ENCODE data around the gene ATP1A4. TPM values are rescaled to one million over a fixed set of nuclear protein-coding genes. Genes with fewer than 3 reads are reported as not detected.

Gene ATP1A4
- total RNA-seq, 1 donor from 2014 or later: not detected

DNA sequence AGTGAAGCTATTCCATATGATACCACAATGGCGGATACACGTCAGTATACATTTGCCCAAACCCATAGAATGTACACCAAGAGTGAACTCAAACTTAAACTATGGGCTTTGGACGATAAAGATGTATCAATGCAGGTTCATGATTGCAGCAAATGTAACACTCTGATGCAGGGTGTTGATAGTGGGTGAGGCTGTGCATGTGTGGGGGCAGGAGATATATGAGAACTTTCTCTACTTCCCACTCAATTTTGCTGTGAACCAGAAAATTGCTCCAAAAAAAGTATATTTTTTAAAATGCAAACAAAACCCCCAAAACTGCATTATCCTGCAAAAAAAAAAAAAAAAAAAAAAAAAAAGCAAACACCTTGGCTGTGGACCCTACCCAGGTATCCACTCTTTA is 32.5 kb upstream of the ATP1A4 start:
- H3K36me3 Mint-ChIP-seq (ENCODE audit: low read depth): no peaks in the 10 kb centered on the region
- peaks cover 16% of the 10 kb centered on the region for H3K27me3 Mint-ChIP-seq (ENCODE audit: low read depth)
- H3K27ac Mint-ChIP-seq (ENCODE audit: unreplicated experiment): no peak overlapping the region
- TF ChIP-seq, protein P1, sequence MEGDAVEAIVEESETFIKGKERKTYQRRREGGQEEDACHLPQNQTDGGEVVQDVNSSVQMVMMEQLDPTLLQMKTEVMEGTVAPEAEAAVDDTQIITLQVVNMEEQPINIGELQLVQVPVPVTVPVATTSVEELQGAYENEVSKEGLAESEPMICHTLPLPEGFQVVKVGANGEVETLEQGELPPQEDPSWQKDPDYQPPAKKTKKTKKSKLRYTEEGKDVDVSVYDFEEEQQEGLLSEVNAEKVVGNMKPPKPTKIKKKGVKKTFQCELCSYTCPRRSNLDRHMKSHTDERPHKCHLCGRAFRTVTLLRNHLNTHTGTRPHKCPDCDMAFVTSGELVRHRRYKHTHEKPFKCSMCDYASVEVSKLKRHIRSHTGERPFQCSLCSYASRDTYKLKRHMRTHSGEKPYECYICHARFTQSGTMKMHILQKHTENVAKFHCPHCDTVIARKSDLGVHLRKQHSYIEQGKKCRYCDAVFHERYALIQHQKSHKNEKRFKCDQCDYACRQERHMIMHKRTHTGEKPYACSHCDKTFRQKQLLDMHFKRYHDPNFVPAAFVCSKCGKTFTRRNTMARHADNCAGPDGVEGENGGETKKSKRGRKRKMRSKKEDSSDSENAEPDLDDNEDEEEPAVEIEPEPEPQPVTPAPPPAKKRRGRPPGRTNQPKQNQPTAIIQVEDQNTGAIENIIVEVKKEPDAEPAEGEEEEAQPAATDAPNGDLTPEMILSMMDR (IDR thresholded peaks at IDR 0.05): no peak
- H3K4me3 Mint-ChIP-seq (ENCODE audit: unreplicated experiment): no peak overlapping the region
- DNase-seq (ENCODE audit: low spot score): no peak
- peaks cover 35% of the 10 kb centered on the region for H3K4me1 Mint-ChIP-seq (ENCODE audit: low read depth)
- H3K9me3 Mint-ChIP-seq (ENCODE audit: low read depth): no peaks in the 10 kb centered on the region

DNA sequence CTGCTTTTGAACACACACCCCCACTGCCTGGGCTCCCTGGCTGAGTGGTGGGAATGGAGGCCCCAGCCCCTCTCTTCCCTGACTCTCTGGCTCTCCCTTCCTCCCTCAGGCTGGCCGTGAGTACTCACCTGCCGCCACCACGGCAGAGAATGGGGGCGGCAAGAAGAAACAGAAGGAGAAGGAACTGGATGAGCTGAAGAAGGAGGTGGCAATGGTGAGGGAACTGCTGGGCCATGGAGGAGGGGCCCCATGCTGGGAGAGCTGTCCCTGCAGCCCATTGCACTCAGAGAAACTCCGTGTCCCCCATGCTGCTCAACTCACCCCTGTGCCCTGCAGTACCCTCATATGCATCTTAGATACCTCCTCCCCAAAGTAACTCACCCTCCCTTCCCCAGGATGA is 30.6 kb upstream of the ATP1A4 start:
- no peaks in the 10 kb centered on the region for H3K36me3 Mint-ChIP-seq (ENCODE audit: low read depth)
- H3K4me3 Mint-ChIP-seq (ENCODE audit: unreplicated experiment): no peak overlapping the region
- peaks cover 40% of the 10 kb centered on the region for H3K4me1 Mint-ChIP-seq (ENCODE audit: low read depth)
- TF ChIP-seq, protein P1 (IDR thresholded peaks at IDR 0.05): no peak
- H3K27me3 Mint-ChIP-seq (ENCODE audit: low read depth): peaks cover 9% of the 10 kb centered on the region
- DNase-seq (ENCODE audit: low spot score): no peak
- no peak overlapping the region for H3K27ac Mint-ChIP-seq (ENCODE audit: unreplicated experiment)
- H3K9me3 Mint-ChIP-seq (ENCODE audit: low read depth): no peaks in the 10 kb centered on the region

DNA sequence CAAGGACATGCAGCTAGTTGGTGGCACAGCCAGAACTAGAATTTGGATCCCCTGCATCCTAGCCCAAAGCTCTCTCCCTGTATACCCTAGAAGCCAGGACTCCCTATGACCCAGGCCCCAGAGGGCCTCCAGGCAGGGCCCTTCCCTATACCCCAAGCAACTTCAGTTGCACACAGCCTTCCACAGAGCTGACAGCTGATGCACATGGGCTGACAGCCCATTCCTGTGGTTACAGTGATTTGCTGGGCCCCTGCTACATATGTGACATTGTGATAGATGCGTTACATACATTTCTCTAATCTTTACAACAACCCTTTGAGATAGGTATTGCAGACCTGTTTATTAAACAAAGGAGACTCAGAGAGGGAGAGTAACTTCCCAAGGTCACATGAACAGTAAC is 30.0 kb upstream of the ATP1A4 start:
- Mint-ChIP-seq H3K9me3 (ENCODE audit: low read depth) (no peaks in the 10 kb centered on the region), H3K27me3 (ENCODE audit: low read depth) (peaks cover 6% of the 10 kb centered on the region), H3K27ac (ENCODE audit: unreplicated experiment) (no peak overlapping the region), H3K4me1 (ENCODE audit: low read depth) (peaks cover 37% of the 10 kb centered on the region), H3K36me3 (ENCODE audit: low read depth) (no peaks in the 10 kb centered on the region), H3K4me3 (ENCODE audit: unreplicated experiment) (no peak overlapping the region)
- no peak for DNase-seq (ENCODE audit: low spot score)
- TF ChIP-seq, protein P1 (IDR thresholded peaks at IDR 0.05): no peak

DNA sequence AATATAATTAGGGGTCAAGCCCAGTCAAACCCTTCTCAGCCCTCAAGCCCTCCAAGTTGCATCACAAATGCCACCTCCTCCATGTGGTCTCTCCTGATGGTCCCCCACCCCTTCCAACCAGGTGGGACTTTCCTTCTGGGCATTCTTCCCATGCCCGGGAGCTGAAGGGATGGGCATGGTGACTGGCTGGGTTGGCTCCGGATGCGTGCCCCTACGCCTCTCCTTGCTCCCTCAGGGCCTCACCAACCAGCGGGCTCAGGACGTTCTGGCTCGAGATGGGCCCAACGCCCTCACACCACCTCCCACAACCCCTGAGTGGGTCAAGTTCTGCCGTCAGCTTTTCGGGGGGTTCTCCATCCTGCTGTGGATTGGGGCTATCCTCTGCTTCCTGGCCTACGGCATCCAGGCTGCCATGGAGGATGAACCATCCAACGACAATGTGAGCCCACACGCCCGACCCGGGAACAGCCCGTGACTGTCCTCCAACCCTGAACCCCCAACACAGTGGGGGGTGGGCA is 28.4 kb upstream of the ATP1A4 start:
- no peak overlapping the region for H3K27ac Mint-ChIP-seq (ENCODE audit: unreplicated experiment)
- DNase-seq (ENCODE audit: low spot score): no peak

DNA sequence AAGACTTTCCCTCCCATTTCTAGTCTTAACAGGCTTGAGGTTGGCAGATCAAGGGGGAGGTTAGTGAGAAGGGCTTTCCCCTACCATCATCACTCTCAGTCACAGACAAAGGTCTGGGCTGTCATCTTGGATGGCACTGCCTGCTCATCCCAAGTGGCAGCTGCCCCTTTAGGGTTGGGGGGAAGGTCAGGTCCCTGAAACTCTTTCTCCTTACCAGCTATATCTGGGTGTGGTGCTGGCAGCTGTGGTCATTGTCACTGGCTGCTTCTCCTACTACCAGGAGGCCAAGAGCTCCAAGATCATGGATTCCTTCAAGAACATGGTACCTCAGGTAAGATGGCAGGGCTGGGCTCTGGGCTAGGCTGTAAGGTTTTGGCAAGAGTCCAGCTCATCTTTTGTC is 27.7 kb upstream of the ATP1A4 start:
- DNase-seq (ENCODE audit: low spot score): no peak
- Mint-ChIP-seq H3K36me3 (ENCODE audit: low read depth) (peaks cover 3% of the 10 kb centered on the region), H3K27me3 (ENCODE audit: low read depth) (no peaks in the 10 kb centered on the region), H3K9me3 (ENCODE audit: low read depth) (no peaks in the 10 kb centered on the region), H3K4me3 (ENCODE audit: unreplicated experiment) (no peak overlapping the region), H3K4me1 (ENCODE audit: low read depth) (peaks cover 23% of the 10 kb centered on the region), H3K27ac (ENCODE audit: unreplicated experiment) (no peak overlapping the region)
- TF ChIP-seq, protein P1 (IDR thresholded peaks at IDR 0.05): no peak

More for the DNA sequence above, 28.4 kb upstream of the ATP1A4 start:
- H3K27me3 Mint-ChIP-seq (ENCODE audit: low read depth): no peaks in the 10 kb centered on the region
- H3K4me1 Mint-ChIP-seq (ENCODE audit: low read depth): peaks cover 25% of the 10 kb centered on the region
- no peak overlapping the region for H3K4me3 Mint-ChIP-seq (ENCODE audit: unreplicated experiment)
- no peaks in the 10 kb centered on the region for H3K36me3 Mint-ChIP-seq (ENCODE audit: low read depth)
- no peaks in the 10 kb centered on the region for H3K9me3 Mint-ChIP-seq (ENCODE audit: low read depth)
- TF ChIP-seq, protein P1 (IDR thresholded peaks at IDR 0.05): no peak
